Frontal cortex (tissue), 4 donors: ENCODE measurements around the gene CLTC. TPM values are rescaled to one million over a fixed set of nuclear protein-coding genes. Genes with fewer than 3 reads are reported as not detected.

Source experiments
- DNase-seq, 2 donors: peaks; one replicate each; pipeline ENCODE4 v3.0.0; 2012; ENCODE audit warnings: low spot score in 2 of 2
- FAIRE-seq: peaks from 2 replicates; lab custom pipeline; 2012; peaks lifted over from hg19 to GRCh38; lab: Jason Lieb, UNC
- total RNA-seq: library from RNA; depleted of rRNA; stranded (reverse); fragments of >200 nt; gene quantifications from one replicate; pipeline ENCODE4 v1.2.3, GENCODE V29; 2014
- donor health status: control.
- donor health status: control.
- donor health status: control.

Gene CLTC
- total RNA-seq, 1 donor from 2014 or later = 308 TPM

DNA sequence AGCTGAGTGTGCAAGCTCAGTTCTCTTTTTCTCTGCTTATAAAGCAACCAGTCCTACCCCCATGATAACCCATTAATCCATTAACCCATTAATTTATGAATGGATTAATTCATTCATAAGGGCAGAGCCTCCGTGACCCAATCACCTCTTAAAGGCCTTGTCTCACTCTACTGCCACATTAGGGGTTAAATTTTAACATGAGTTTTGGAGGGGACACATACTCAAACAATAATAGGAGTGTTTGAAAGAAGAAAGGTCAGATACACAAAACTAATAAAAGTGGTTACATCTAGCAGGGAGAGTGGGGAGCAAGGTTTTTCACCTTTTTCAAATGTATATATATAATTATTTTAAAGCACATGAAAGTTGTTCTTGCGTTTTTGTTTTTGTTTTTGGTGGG lies 94.6 kb downstream of the CLTC start:
- no peak for DNase-seq
- no peak for FAIRE-seq

DNA sequence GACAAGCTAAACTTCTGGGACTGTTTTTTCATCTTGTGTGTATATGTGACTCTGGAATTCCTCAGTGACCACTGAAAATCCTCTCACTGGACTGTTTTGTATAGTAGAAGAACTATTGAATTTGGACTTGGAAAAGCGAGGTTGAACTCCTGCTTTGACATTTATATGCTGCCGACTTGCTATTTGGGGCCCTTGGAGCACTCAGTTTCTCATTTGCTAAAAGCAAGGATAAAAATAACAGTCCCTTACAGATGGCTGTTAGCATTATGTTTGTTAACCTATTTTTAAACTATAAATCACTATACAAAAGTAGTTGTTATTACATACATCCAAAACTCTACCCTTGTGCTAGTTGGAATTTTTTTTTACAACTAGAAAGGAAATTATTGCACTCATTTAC lies 96.7 kb downstream of the CLTC start:
- FAIRE-seq (no peak), DNase-seq (no peak)

GRCh38 chr17:59719526-59719925 lies 99.8 kb downstream of the CLTC start:
- DNase-seq (no peak), FAIRE-seq (peak; percentile 77)

GRCh38 chr17:59722623-59723022 lies 102.9 kb downstream of the CLTC start:
- no peak for DNase-seq
- no peak for FAIRE-seq

DNA sequence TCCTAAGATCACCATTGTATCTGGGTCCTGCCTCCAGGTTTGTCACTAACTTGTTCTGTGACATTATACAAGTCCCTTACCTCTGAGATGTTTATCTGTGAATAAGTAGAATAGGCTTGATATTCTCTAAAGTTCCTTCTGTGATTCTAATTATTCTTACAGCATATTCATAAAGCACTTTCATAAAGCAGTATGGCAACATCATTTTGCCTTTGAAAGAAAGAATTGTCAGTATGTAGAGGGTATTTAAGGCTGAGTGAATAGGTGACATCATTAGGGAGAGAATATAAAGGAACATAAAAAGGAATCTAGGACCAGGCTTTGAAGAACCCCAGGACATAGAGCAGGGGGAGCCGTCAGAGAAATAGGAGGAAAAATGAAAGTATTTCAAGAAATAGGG lies 103.3 kb downstream of the CLTC start:
- no peak for DNase-seq
- no peak for FAIRE-seq

DNA sequence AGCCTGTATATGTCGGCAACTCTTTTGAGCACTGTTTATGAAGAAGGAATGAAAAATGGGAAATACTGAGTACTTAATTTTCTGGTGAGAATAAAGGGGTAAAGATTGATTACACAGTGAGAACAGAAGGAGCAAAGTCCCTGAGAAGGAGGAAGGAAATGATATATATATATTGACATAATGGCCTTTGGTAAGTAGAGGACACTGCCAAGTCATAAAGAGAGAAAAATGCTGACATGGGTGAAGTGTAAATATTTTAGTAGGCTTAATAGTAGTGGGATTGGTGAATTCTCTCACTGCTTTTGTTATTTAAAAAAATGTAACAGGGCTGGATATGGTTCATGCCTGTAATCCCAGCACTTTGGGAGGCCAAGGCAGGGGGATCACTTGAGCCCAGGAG lies 103.9 kb downstream of the CLTC start:
- FAIRE-seq (no peak), DNase-seq (no peak)

DNA sequence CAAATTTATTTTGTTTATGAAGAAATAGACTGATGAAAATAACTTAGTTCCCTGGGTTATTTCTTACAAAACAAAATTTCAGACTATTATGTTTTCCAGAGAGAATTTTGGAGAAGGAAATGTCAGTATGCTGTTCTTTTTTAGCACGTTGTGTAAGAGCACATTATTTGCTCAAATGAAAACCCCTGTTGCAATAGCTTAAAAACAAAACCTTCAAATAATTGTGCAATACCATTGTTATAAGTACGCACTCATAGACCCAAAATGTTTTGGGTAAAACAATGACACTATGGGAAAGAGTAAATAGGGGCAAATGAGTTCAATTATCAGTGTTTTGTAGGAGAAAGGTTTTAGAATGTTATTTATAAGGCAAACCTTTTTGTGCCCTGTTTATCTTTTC lies 106.0 kb downstream of the CLTC start:
- no peak for DNase-seq
- FAIRE-seq = no peak

- FAIRE-seq (no peak), DNase-seq (no peak)
Observed at GRCh38 chr17:59727817-59728533, 108.3 kb downstream of the CLTC start.

- DNase-seq (no peak), FAIRE-seq (no peak)
Observed at GRCh38 chr17:59730268-59730834, 110.7 kb downstream of the CLTC start.

- DNase-seq (no peak), FAIRE-seq (no peak)
Observed at GRCh38 chr17:59733697-59734096, 114.0 kb downstream of the CLTC start.

DNA sequence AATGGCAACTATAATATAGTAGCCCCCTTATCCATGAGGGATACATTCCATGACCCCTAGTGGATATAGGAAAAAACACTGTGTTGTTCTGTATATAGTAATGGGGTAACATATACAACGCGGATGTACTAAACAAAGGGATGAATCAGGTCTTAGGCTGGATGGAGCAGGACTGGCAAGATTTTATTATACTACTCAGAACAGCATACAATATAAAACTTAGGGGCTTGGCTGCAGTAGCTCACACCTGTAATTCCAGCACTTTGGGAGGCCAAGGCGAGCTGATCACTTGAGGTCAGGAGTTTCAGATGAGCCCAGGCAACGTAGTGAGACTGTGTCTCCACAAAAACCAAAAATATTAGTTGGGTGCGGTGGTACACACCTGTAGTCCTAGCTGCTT lies 114.5 kb downstream of the CLTC start:
- DNase-seq (no peak), FAIRE-seq (no peak)

- FAIRE-seq (no peak), DNase-seq (no peak)
Observed at GRCh38 chr17:59737324-59737723, 117.6 kb downstream of the CLTC start.

GRCh38 chr17:59743842-59744241 lies 124.1 kb downstream of the CLTC start:
- FAIRE-seq (no peak), DNase-seq (no peak)

- FAIRE-seq (no peak), DNase-seq (no peak)
Observed at GRCh38 chr17:59745040-59745439, 125.3 kb downstream of the CLTC start.

Other genes with a start within 250 kb of the CLTC start
- 75.0 TPM for gene DHX40, start 54.3 kb upstream of the CLTC start, total RNA-seq
- gene PTRH2, start 87.5 kb downstream of the CLTC start, total RNA-seq = 18.8 TPM
- gene VMP1, start 87.8 kb downstream of the CLTC start, total RNA-seq = 241 TPM